GM12875 (cell line): Measurements from ENCODE around the gene PPP3CB.

ENCODE experiments used
- H3K4me3 ChIP-seq: one replicate; pipeline ENCODE4 v1.5.1; 2011; ENCODE audit warnings: low read depth, low read length, control low read depth
- TF ChIP-seq, protein P1 (sequence below): IDR thresholded peaks from 2 replicates; pipeline ENCODE4 v1.5.1; 2011; ENCODE audit warnings: low read depth, mild to moderate bottlenecking, control low read depth, inconsistent platforms, low read length, moderate library complexity, borderline replicate concordance; ENCODE audit not compliant: insufficient read depth

Gene PPP3CB

DNA sequence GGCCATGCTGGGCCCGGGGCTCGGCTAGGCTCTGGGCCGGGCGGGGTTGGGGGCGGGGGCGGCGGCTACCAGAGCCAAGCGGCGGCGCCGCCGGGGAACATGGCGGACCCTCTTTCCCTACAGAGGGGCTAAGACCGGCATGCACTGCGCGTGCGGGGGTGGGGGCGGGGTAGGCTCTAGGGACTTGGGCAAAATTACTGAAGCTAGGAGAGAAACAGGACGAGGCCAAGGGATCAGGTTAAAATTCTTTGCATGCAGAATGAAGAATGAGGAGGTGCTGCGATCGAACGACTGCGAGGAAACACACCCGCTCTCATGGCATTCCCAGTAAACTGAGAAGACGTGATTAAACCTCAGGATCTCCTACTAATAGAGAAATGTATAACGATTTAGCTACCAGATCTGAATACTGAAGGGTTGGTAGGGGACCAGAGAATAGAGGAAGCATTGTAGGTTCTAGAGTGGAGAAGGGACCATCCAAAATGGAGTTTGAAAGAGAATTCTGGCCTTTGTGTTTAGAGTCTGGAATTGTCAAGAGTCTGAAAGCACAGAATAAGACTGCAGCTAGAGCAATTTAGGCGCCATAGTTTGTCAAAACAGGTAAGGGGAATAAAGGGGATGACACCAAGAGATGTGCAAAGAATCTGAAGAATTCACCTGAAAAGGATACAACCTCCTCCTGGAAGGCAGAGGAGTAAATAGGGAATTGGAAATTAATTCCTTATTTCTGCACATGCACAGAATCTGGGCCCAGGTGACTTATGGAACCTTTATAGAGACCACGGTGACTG is at the start of gene PPP3CB:
Gene PPP3CB, minus strand, starts transcription at position 141 of the 791 bp plus-strand sequence. Its CDS starts 135 bp downstream, at position 6.
- H3K4me3 ChIP-seq: peak within 1 kb of the TSS; percentile 91
- TF ChIP-seq, protein P1, sequence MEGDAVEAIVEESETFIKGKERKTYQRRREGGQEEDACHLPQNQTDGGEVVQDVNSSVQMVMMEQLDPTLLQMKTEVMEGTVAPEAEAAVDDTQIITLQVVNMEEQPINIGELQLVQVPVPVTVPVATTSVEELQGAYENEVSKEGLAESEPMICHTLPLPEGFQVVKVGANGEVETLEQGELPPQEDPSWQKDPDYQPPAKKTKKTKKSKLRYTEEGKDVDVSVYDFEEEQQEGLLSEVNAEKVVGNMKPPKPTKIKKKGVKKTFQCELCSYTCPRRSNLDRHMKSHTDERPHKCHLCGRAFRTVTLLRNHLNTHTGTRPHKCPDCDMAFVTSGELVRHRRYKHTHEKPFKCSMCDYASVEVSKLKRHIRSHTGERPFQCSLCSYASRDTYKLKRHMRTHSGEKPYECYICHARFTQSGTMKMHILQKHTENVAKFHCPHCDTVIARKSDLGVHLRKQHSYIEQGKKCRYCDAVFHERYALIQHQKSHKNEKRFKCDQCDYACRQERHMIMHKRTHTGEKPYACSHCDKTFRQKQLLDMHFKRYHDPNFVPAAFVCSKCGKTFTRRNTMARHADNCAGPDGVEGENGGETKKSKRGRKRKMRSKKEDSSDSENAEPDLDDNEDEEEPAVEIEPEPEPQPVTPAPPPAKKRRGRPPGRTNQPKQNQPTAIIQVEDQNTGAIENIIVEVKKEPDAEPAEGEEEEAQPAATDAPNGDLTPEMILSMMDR: no peak

- H3K4me3 ChIP-seq: no peak overlapping the region
- TF ChIP-seq, protein P1: no peak
Observed at GRCh38 chr10:73545357-73545756, 49.5 kb upstream of the PPP3CB start.

- TF ChIP-seq, protein P1: no peak
- no peak overlapping the region for H3K4me3 ChIP-seq
Observed at GRCh38 chr10:73537709-73538108, 41.9 kb upstream of the PPP3CB start.

GRCh38 chr10:73537288-73537687 is 41.5 kb upstream of the PPP3CB start:
- no peak overlapping the region for H3K4me3 ChIP-seq

GRCh38 chr10:73534857-73535256 is 39.0 kb upstream of the PPP3CB start:
- TF ChIP-seq, protein P1: no peak
- no peak overlapping the region for H3K4me3 ChIP-seq

More at GRCh38 chr10:73537288-73537687, 41.5 kb upstream of the PPP3CB start:
- TF ChIP-seq, protein P1: no peak

GRCh38 chr10:73529089-73529832 is 33.4 kb upstream of the PPP3CB start:
- no peak overlapping the region for H3K4me3 ChIP-seq
- TF ChIP-seq, protein P1: peak; percentile 49; the same call in 1 of the 2 replicates
